Endothelial cell (in vitro differentiated cells): Measurements from ENCODE around the gene VTCN1. TPM values are rescaled to one million over a fixed set of nuclear protein-coding genes. Genes with fewer than 3 reads are reported as not detected.

ENCODE experiments used
- DNase-seq: peaks from one replicate; pipeline ENCODE4 v3.0.0; 2021; ENCODE audit warnings: low spot score
- H3K27ac Mint-ChIP-seq: one replicate; pipeline ENCODE4 v1.8.0; 2021; ENCODE audit warnings: mixed read lengths, inconsistent platforms; ENCODE audit not compliant: unreplicated experiment
- H3K27me3 Mint-ChIP-seq: one replicate; pipeline ENCODE4 v1.8.0; 2021; ENCODE audit warnings: mild to moderate bottlenecking, moderate library complexity, mixed read lengths, inconsistent platforms; ENCODE audit not compliant: unreplicated experiment
- H3K36me3 Mint-ChIP-seq: one replicate; pipeline ENCODE4 v1.8.0; 2021; ENCODE audit warnings: mild to moderate bottlenecking, low read depth, mixed read lengths, inconsistent platforms; ENCODE audit not compliant: unreplicated experiment
- H3K4me1 Mint-ChIP-seq: one replicate; pipeline ENCODE4 v1.8.0; 2021; ENCODE audit warnings: mild to moderate bottlenecking, mixed read lengths, inconsistent platforms; ENCODE audit not compliant: unreplicated experiment
- H3K4me3 Mint-ChIP-seq: one replicate; pipeline ENCODE4 v1.8.0; 2021; ENCODE audit warnings: mild to moderate bottlenecking, mixed read lengths, inconsistent platforms; ENCODE audit not compliant: unreplicated experiment
- H3K9me3 Mint-ChIP-seq: one replicate; pipeline ENCODE4 v1.8.0; 2021; ENCODE audit warnings: mixed read lengths, inconsistent platforms; ENCODE audit not compliant: unreplicated experiment
- CTCF ChIP-seq: fragments of 200-600 bp; sonication (generic); IDR thresholded peaks from one replicate; pipeline ENCODE4 v1.5.0; 2021; ENCODE audit warnings: antibody characterized with exemption; ENCODE audit not compliant: unreplicated experiment
- total RNA-seq: library from RNA; stranded (reverse); fragmentation: NEBNext Ultra II Directional; extraction: Animal tissue kit (Norgen Biotek cat#: 25700); gene quantifications from one replicate; pipeline ENCODE4 v1.2.1, GENCODE V29; 2021; ENCODE audit not compliant: unreplicated experiment

Gene VTCN1
- total RNA-seq, 1 donor from 2014 or later, result 0.23 TPM

DNA sequence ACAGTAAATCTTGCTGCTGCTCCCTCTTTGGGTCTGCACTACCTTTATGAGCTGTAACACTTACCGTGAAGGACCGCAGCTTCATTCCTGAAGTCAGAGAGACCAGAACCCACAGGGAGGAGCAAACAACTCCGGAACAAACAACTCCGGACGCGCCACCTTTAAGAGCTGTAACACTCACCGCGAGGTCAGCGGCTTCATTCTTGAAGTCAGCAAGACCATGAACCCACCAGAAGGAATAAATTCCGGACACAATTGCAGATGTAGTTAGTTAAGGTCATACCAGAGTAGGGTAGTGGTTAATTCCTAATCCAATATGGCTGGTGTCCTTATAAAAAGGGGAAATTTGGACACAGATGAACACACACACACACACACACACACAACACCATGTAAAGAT lies 37.7 kb downstream of the VTCN1 start:
- Mint-ChIP-seq H3K4me1 (no peaks in the 10 kb centered on the region), H3K27ac (no peak overlapping the region), H3K4me3 (no peak overlapping the region), H3K36me3 (no peaks in the 10 kb centered on the region), H3K9me3 (no peaks in the 10 kb centered on the region), H3K27me3 (no peaks in the 10 kb centered on the region)
- no peak for TF ChIP-seq CTCF
- no peak for DNase-seq

GRCh38 chr1:117171900-117172511 lies 38.7 kb downstream of the VTCN1 start:
- Mint-ChIP-seq H3K4me3 (no peak overlapping the region), H3K27me3 (no peaks in the 10 kb centered on the region), H3K9me3 (no peaks in the 10 kb centered on the region), H3K36me3 (no peaks in the 10 kb centered on the region), H3K4me1 (no peaks in the 10 kb centered on the region), H3K27ac (no peak overlapping the region)
- DNase-seq, result no peak
- no peak for TF ChIP-seq CTCF

DNA sequence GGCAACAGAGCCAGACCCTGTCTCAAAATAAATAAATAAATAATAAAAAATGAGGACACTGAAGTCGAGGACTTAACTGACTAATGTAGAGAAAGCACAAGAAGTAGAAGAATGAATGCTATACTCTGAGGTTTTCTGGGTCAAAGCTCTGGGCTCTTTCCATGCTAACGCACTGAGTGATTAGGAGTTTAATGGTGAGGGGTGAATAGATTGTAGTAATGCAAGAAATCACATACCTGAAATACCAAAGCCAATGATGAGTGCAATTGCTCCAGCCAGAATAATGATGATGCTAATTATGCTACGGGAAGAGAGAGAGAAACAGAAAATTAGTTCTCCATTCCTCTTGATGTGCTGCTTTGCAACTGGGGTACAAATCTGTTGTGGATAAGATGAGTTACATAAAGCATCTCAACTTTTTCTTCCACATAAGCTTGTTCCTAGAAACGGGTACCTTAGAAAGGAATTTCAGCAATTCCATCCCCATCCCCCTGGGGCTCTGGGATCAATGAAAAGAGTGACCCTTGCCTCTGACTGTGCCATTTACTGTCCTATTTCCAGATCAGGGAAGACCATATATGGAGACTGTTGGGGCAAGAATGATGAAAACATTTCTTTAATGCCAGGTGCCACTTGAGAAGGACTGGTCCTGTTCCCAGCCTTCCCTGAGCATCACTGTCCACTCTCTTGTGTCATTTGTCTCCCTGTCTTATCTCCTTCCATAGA lies 40.7 kb downstream of the VTCN1 start:
- no peak for TF ChIP-seq CTCF
- no peaks in the 10 kb centered on the region for H3K9me3 Mint-ChIP-seq
- H3K4me1 Mint-ChIP-seq, result no peaks in the 10 kb centered on the region
- H3K36me3 Mint-ChIP-seq, result no peaks in the 10 kb centered on the region
- H3K27me3 Mint-ChIP-seq, result no peaks in the 10 kb centered on the region
- DNase-seq, result no peak
- H3K4me3 Mint-ChIP-seq, result no peak overlapping the region
- H3K27ac Mint-ChIP-seq, result no peak overlapping the region

DNA sequence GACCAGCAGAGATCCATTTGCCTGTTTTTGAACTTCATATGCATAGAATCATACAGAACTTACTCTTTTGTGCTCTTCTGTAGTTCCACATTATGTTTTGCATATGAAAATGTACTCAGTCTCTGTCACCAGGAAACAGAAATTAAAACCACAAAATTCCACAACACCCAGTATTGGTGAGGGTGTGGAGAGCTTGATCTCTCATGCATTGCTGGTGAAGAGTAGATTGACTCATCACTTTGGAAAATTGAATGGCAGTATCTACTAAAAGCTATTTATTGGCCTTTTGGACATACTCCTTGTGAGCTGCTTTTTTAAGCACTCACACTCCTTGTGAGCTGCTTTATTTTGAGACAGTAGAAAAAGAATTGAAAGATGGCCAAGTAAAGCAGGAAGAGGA lies 43.3 kb downstream of the VTCN1 start:
- TF ChIP-seq CTCF, result no peak
- Mint-ChIP-seq H3K4me1 (peaks cover 16% of the 10 kb centered on the region), H3K36me3 (no peaks in the 10 kb centered on the region), H3K27me3 (no peaks in the 10 kb centered on the region), H3K9me3 (no peaks in the 10 kb centered on the region), H3K4me3 (no peak overlapping the region), H3K27ac (no peak overlapping the region)
- DNase-seq, result no peak

- Mint-ChIP-seq H3K9me3 (no peaks in the 10 kb centered on the region), H3K27me3 (no peaks in the 10 kb centered on the region), H3K4me3 (no peak overlapping the region), H3K36me3 (no peaks in the 10 kb centered on the region), H3K4me1 (peaks cover 16% of the 10 kb centered on the region), H3K27ac (no peak overlapping the region)
- DNase-seq, result no peak
- no peak for TF ChIP-seq CTCF
These were observed 44.7 kb downstream of the VTCN1 start for GRCh38 chr1:117166076-117166475.
